Type B pancreatic cell (in vitro differentiated cells): ENCODE results near the gene ZNF287. TPM values are rescaled to one million over a fixed set of nuclear protein-coding genes. Genes with fewer than 3 reads are reported as not detected.

Experiments
- DNase-seq: peaks from one replicate; pipeline ENCODE4 v3.0.0; 2021; ENCODE audit warnings: mixed read lengths; ENCODE audit not compliant: unreplicated experiment; ENCODE audit errors: extremely low spot score
- H3K27ac Mint-ChIP-seq: 2 replicates; pipeline ENCODE4 v1.8.0; 2021; ENCODE audit warnings: mild to moderate bottlenecking, mixed read lengths
- H3K27me3 Mint-ChIP-seq: 2 replicates; pipeline ENCODE4 v1.8.0; 2021; ENCODE audit warnings: mixed read lengths
- H3K36me3 Mint-ChIP-seq: 2 replicates; pipeline ENCODE4 v1.8.0; 2021; ENCODE audit warnings: mixed read lengths
- H3K4me1 Mint-ChIP-seq: one replicate; pipeline ENCODE4 v1.8.0; 2021; ENCODE audit warnings: mixed read lengths; ENCODE audit not compliant: unreplicated experiment
- H3K4me3 Mint-ChIP-seq: 2 replicates; pipeline ENCODE4 v1.8.0; 2021; ENCODE audit warnings: mild to moderate bottlenecking, mixed read lengths
- H3K9me3 Mint-ChIP-seq: 2 replicates; pipeline ENCODE4 v1.8.0; 2021; ENCODE audit warnings: mixed read lengths
- long read RNA-seq: library from polyadenylated mRNA; unstranded; transcript quantifications from one replicate; pipeline ENCODE4 v2.0.0, GENCODE V29; 2020
- total RNA-seq: library from RNA; stranded (reverse); gene quantifications from 2 replicates; pipeline ENCODE4 v1.2.1, GENCODE V29; 2021; ENCODE audit warnings: low replicate concordance
- TF ChIP-seq, protein P1 (sequence below): fragments of 200-600 bp; sonication (generic); conservative IDR thresholded peaks from 2 replicates; pipeline ENCODE4 v1.5.0; 2021; ENCODE audit warnings: antibody characterized with exemption, mild to moderate bottlenecking

ZNF287 gene
- total RNA-seq = 7.6 and 14.3 TPM in 2 replicates
- long read RNA-seq, transcript ZNF287-202 (6 exons, 3,208 nt) = major isoform, 22 of 29 reads
- long read RNA-seq, partial matches to known transcripts = 1 of 29 reads
- long read RNA-seq, other reads (novel, unspliced or antisense) = 4 of 29 reads

- Mint-ChIP-seq H3K27ac (no peak within 1 kb of the TSS), H3K27me3 (peaks cover 20% of the 10 kb centered on the region)
Measured at GRCh38 chr17:16568541-16569357, at the start of gene ZNF287. ZNF287 (minus strand) TSS chr17:16569204; CDS start chr17:16567731, 1,473 bp downstream.

GRCh38 chr17:16617481-16618060 lies 48.6 kb upstream of the ZNF287 start:
- H3K9me3 Mint-ChIP-seq = peaks cover 38% of the 10 kb centered on the region
- no peak for DNase-seq
- no peak overlapping the region for H3K27ac Mint-ChIP-seq
- no peaks in the 10 kb centered on the region for H3K4me1 Mint-ChIP-seq
- peaks cover 3% of the 10 kb centered on the region for H3K27me3 Mint-ChIP-seq
- no peak overlapping the region for H3K4me3 Mint-ChIP-seq
- TF ChIP-seq, protein P1, sequence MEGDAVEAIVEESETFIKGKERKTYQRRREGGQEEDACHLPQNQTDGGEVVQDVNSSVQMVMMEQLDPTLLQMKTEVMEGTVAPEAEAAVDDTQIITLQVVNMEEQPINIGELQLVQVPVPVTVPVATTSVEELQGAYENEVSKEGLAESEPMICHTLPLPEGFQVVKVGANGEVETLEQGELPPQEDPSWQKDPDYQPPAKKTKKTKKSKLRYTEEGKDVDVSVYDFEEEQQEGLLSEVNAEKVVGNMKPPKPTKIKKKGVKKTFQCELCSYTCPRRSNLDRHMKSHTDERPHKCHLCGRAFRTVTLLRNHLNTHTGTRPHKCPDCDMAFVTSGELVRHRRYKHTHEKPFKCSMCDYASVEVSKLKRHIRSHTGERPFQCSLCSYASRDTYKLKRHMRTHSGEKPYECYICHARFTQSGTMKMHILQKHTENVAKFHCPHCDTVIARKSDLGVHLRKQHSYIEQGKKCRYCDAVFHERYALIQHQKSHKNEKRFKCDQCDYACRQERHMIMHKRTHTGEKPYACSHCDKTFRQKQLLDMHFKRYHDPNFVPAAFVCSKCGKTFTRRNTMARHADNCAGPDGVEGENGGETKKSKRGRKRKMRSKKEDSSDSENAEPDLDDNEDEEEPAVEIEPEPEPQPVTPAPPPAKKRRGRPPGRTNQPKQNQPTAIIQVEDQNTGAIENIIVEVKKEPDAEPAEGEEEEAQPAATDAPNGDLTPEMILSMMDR = no peak
- H3K36me3 Mint-ChIP-seq = peaks cover 21% of the 10 kb centered on the region

More at GRCh38 chr17:16568541-16569357, at the start of gene ZNF287:
- Mint-ChIP-seq H3K4me1 (peaks cover 3% of the 10 kb centered on the region), H3K9me3 (no peaks in the 10 kb centered on the region), H3K4me3 (peak within 1 kb of the TSS; percentile 87), H3K36me3 (peaks cover 13% of the 10 kb centered on the region)
- TF ChIP-seq, protein P1 = no peak
- DNase-seq = peak; percentile 93

- Mint-ChIP-seq H3K4me1 (no peaks in the 10 kb centered on the region), H3K9me3 (no peaks in the 10 kb centered on the region), H3K27ac (no peak overlapping the region), H3K36me3 (no peaks in the 10 kb centered on the region), H3K4me3 (no peak overlapping the region), H3K27me3 (peaks cover 10% of the 10 kb centered on the region)
- TF ChIP-seq, protein P1 = no peak
- no peak for DNase-seq
Measured at GRCh38 chr17:16599537-16599936, 30.5 kb upstream of the ZNF287 start.

GRCh38 chr17:16593356-16594102 lies 24.5 kb upstream of the ZNF287 start:
- Mint-ChIP-seq H3K27ac (no peak overlapping the region), H3K36me3 (peaks cover 4% of the 10 kb centered on the region), H3K27me3 (peaks cover 20% of the 10 kb centered on the region), H3K4me1 (no peaks in the 10 kb centered on the region), H3K9me3 (no peaks in the 10 kb centered on the region), H3K4me3 (no peak overlapping the region)
- no peak for DNase-seq
- TF ChIP-seq, protein P1 = no peak

DNA sequence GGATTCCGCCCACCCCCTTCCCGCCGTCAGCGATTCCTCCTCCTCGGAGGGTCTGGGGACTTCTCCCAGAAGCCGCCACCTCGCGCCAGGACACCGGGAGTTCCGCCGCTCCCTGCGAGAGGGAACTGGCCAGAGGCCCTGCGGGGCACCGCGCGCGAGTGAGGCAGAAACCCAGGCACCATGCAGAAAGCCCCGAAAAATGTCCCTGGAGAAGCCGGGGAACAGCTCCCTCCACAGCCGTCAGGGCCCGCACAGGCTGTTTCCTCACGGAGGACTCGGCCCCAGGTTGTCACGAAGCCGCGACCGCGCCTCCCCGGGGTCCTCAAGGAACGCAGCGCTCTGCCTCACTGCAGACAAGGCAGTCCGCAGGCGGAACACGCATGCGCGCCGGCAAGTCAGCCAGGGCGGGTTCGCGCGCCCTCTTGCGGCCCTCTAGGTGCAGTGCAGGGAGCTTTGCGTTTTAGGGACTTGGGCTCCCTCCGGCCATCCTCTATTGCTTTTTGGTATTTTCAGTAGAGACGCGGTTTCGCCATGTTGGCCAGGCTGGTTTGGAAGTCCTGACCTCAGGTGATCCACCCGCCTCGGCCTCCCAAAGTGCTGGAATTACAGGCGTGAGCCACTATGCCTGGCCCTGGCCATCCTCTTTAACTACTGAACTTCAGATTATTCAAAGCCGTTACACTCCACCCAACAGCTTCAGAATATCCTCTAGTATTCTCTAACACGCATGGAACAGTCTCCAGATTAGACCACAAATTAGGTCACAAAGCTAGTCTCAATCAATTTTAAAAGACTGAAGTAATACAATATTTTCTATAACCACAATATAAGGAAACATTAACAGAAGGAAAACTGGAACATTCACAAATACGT lies 20.3 kb upstream of the ZNF287 start:
- peak overlapping the region; percentile 55 for H3K27ac Mint-ChIP-seq
- TF ChIP-seq, protein P1 = peak; percentile 99
- H3K9me3 Mint-ChIP-seq = no peaks in the 10 kb centered on the region
- peaks cover 42% of the 10 kb centered on the region for H3K27me3 Mint-ChIP-seq
- H3K36me3 Mint-ChIP-seq = peaks cover 4% of the 10 kb centered on the region
- peak overlapping the region; percentile 85 for H3K4me3 Mint-ChIP-seq
- DNase-seq = peak; percentile 97
- H3K4me1 Mint-ChIP-seq = no peaks in the 10 kb centered on the region
